GM12878 (cell line): Measurements from ENCODE around the gene IL32. TPM values are rescaled to one million over a fixed set of nuclear protein-coding genes. Genes with fewer than 3 reads are reported as not detected.
A peak's percentile ranks its signal among the peaks of the same experiment; 100 is the strongest.

Experiments
- BACH1 ChIP-seq: fragments of 450-650 bp; IDR thresholded peaks from 2 replicates; pipeline ENCODE4 v1.6.1; 2017; ENCODE audit warnings: mild to moderate bottlenecking, borderline replicate concordance
- CHD2 ChIP-seq: IDR thresholded peaks from 2 replicates; pipeline ENCODE4 v1.6.1; 2011; ENCODE audit warnings: low read depth, low read length, improper control_type of control experiment, borderline replicate concordance
- CREB1 ChIP-seq: IDR thresholded peaks from 2 replicates; pipeline ENCODE4 v1.6.1; 2012; ENCODE audit warnings: low read depth, mild to moderate bottlenecking, inconsistent platforms
- ELK1 ChIP-seq: IDR thresholded peaks from 2 replicates; pipeline ENCODE4 v1.6.1; 2012; ENCODE audit warnings: low read depth, low read length, improper control_type of control experiment
- FOS ChIP-seq: IDR thresholded peaks from 3 replicates; pipeline ENCODE4 v1.6.1; 2011; ENCODE audit warnings: borderline replicate concordance; ENCODE audit not compliant: insufficient read length; ENCODE audit errors: extremely low read depth
- GATAD2B ChIP-seq: fragments of 450-650 bp; conservative IDR thresholded peaks from 2 replicates; pipeline ENCODE4 v1.6.1; 2017; ENCODE audit warnings: low read depth, mild to moderate bottlenecking, moderate library complexity
- HDAC6 ChIP-seq: fragments of 200-600 bp; sonication (generic); IDR thresholded peaks from one replicate; pipeline ENCODE4 v1.8.0; 2017; ENCODE audit warnings: antibody characterized with exemption; ENCODE audit not compliant: unreplicated experiment
- IRF3 ChIP-seq: fragments of 450-650 bp; IDR thresholded peaks from 2 replicates; pipeline ENCODE4 v1.6.1; 2014; ENCODE audit warnings: mild to moderate bottlenecking
- IRF5 ChIP-seq: fragments of 450-650 bp; IDR thresholded peaks from 2 replicates; pipeline ENCODE4 v1.6.1; 2017; ENCODE audit warnings: borderline replicate concordance
- KDM1A ChIP-seq: fragments of 200-600 bp; sonication (generic); IDR thresholded peaks from 2 replicates; pipeline ENCODE4 v1.6.1; 2016; ENCODE audit warnings: borderline replicate concordance
- PAX5 ChIP-seq: IDR thresholded peaks from 2 replicates; pipeline ENCODE4 v1.6.1; 2011; ENCODE audit warnings: low read depth, low read length, borderline replicate concordance
- POLR2A ChIP-seq: IDR thresholded peaks from 2 replicates; pipeline ENCODE4 v1.6.1; 2011; ENCODE audit warnings: low read depth, mild to moderate bottlenecking, low read length
- POLR2AphosphoS5 ChIP-seq: IDR thresholded peaks from 2 replicates; pipeline ENCODE4 v1.6.1; 2011; ENCODE audit warnings: mild to moderate bottlenecking, low read length, inconsistent platforms
- SREBF1 ChIP-seq: IDR thresholded peaks from 2 replicates; pipeline ENCODE4 v1.6.1; 2012; ENCODE audit warnings: mild to moderate bottlenecking, low read length
- STAT1 ChIP-seq: fragments of 450-650 bp; conservative IDR thresholded peaks from 2 replicates; pipeline ENCODE4 v1.6.1; 2014; ENCODE audit warnings: antibody characterized with exemption, mild to moderate bottlenecking
- STAT3 ChIP-seq: IDR thresholded peaks from 2 replicates; pipeline ENCODE4 v1.6.1; 2011; ENCODE audit warnings: low read depth, low read length, improper control_type of control experiment
- SUZ12 ChIP-seq: fragments of 200-600 bp; sonication (generic); IDR thresholded peaks from one replicate; pipeline ENCODE4 v1.6.1; 2018; ENCODE audit warnings: antibody characterized with exemption, mild to moderate bottlenecking; ENCODE audit not compliant: unreplicated experiment
- TCF7 ChIP-seq: IDR thresholded peaks from 2 replicates; pipeline ENCODE4 v1.6.1; 2014; ENCODE audit warnings: antibody characterized with exemption, borderline replicate concordance
- ZBTB33 ChIP-seq: fragments of 450-650 bp; IDR thresholded peaks from 2 replicates; pipeline ENCODE4 v1.6.1; 2017; ENCODE audit warnings: mild to moderate bottlenecking
- ZNF384 ChIP-seq: IDR thresholded peaks from 2 replicates; pipeline ENCODE4 v1.6.1; 2012; ENCODE audit warnings: low read depth, mild to moderate bottlenecking, low read length, improper control_type of control experiment, borderline replicate concordance
- ZNF592 ChIP-seq: fragments of 450-650 bp; IDR thresholded peaks from 2 replicates; pipeline ENCODE4 v1.6.1; 2017; ENCODE audit warnings: mild to moderate bottlenecking, moderate library complexity
- polyA plus RNA-seq, 11 experiments: library from polyadenylated mRNA; depleted of rRNA in 4 of 11; unstranded in 6 of 11; stranded (reverse) in 5 of 11; fragments of >200 nt; fragmentation: Nextera tagmentation in 4 of 11; fragmentation: Illumina TruSeq in 1 of 11; extraction: Ambion mirVana in 4 of 11; extraction: Trizol in 1 of 11; gene quantifications; 1 replicate in 1 of 11; 2 replicates in 10 of 11; pipeline versions ENCODE4 v1.2.1 to v1.2.3, GENCODE V29; 2011 to 2016; ENCODE audit warnings: inconsistent platforms in 2 of 11, missing spikeins in 2 of 11, low read depth in 1 of 11
- total RNA-seq, 4 experiments: library from RNA; depleted of rRNA in 3 of 4; stranded (reverse); fragments of >200 nt in 3 of 4; fragmentation: Illumina TruSeq in 1 of 4; extraction: Trizol in 1 of 4; gene quantifications; 2 replicates each; pipeline versions ENCODE4 v1.2.1 to v1.2.3, GENCODE V29; 2013 to 2021

The IL32 gene
- total and polyA plus RNA-seq, 10 of the 15 experiments (the other 5 are each of a cell fraction or from before 2014, with no cell fraction given): 27.0 to 122 (median 55.8) TPM

- TF ChIP-seq ZNF592 (no peak), STAT1 (no peak), GATAD2B (no peak), STAT3 (no peak), HDAC6 (no peak), POLR2AphosphoS5 (no peak), IRF5 (no peak), ZNF384 (no peak), FOS (no peak), PAX5 (peak; percentile 34; the same call in 1 of the 2 replicates), CHD2 (no peak), ELK1 (no peak; the same call in 1 of the 2 replicates), SREBF1 (no peak), IRF3 (no peak), POLR2A (peak; percentile 37; the same call in 1 of the 2 replicates), KDM1A (no peak), BACH1 (no peak), CREB1 (peak; percentile 26; the same call in 1 of the 2 replicates), SUZ12 (no peak), TCF7 (no peak), ZBTB33 (no peak)
Observed at GRCh38 chr16:3027983-3028715, 37.3 kb upstream of the IL32 start (continued).
